Liver (tissue), 3 donors: ENCODE measurements around the gene TEX2.

ENCODE experiments used
- ATF3 ChIP-seq: IDR thresholded peaks from 2 replicates; pipeline ENCODE4 v1.6.1; 2016; ENCODE audit warnings: antibody characterized with exemption
- CTCF ChIP-seq: fragments of 150-350 bp; IDR thresholded peaks from 2 replicates; pipeline ENCODE4 v1.5.1; 2017; ENCODE audit warnings: improper control_type of control experiment, low read depth, low read length; ENCODE audit not compliant: missing input control
- FOXA1 ChIP-seq: IDR thresholded peaks from 2 replicates; pipeline ENCODE4 v1.6.1; 2016; ENCODE audit warnings: antibody characterized with exemption
- HNF4A ChIP-seq, 2 donors: conservative IDR thresholded peaks; 2 replicates each; pipeline ENCODE4 v1.6.1; 2016; ENCODE audit warnings: antibody characterized with exemption in 2 of 2, mild to moderate bottlenecking in 2 of 2
- HNF4G ChIP-seq: IDR thresholded peaks from 2 replicates; pipeline ENCODE4 v1.6.1; 2016; ENCODE audit warnings: antibody characterized with exemption
- MAX ChIP-seq: IDR thresholded peaks from 2 replicates; pipeline ENCODE4 v1.6.1; 2016; ENCODE audit warnings: antibody characterized with exemption
- RAD21 ChIP-seq, 2 donors: IDR thresholded peaks; 2 replicates each; pipeline ENCODE4 v1.6.1; 2016; ENCODE audit warnings: antibody characterized with exemption in 2 of 2, mild to moderate bottlenecking in 2 of 2
- TAF1 ChIP-seq: conservative IDR thresholded peaks from 2 replicates; pipeline ENCODE4 v1.6.1; 2016; ENCODE audit warnings: antibody characterized with exemption, mild to moderate bottlenecking
- YY1 ChIP-seq: IDR thresholded peaks from 2 replicates; pipeline ENCODE4 v1.6.1; 2016; ENCODE audit warnings: antibody characterized with exemption, mild to moderate bottlenecking
- ZBTB33 ChIP-seq: IDR thresholded peaks from 2 replicates; pipeline ENCODE4 v1.6.1; 2016; ENCODE audit warnings: antibody characterized with exemption
- donor health status: healthy.
- donor health status: healthy.

- TF ChIP-seq FOXA1 (no peak), CTCF (no peak), YY1 (no peak), ZBTB33 (no peak), HNF4G (no peak), MAX (no peak), ATF3 (no peak), TAF1 (no peak), RAD21 (IDR thresholded peaks at IDR 0.05) (no peak), HNF4A (conservative IDR thresholded peaks at IDR 0.05) (no peak)
Measured at GRCh38 chr17:64126918-64127317, 136.1 kb downstream of the TEX2 start.
